RPMI7951 (cell line): ENCODE results near the gene GOLGA6L2. TPM values are rescaled to one million over a fixed set of nuclear protein-coding genes. Genes with fewer than 3 reads are reported as not detected.
A peak's percentile ranks its signal among the peaks of the same experiment; 100 is the strongest.
"Not testable (repeated sequence)": the region's sequence is repeated elsewhere in the genome, so short reads cannot be mapped to it uniquely, and the experiment has no call there.

Experiments
- DNase-seq: peaks from one replicate; pipeline ENCODE4 v3.0.0-alpha.2; 2012; ENCODE audit warnings: low read depth
- total RNA-seq: library from RNA; depleted of rRNA; stranded (reverse); fragments of >200 nt; shearing (Covaris generic); gene quantifications from 2 replicates; pipeline ENCODE4 v1.2.3, GENCODE V29; 2014

The GOLGA6L2 gene
- total RNA-seq, 1 experiment from 2014 or later, result not detected

DNA sequence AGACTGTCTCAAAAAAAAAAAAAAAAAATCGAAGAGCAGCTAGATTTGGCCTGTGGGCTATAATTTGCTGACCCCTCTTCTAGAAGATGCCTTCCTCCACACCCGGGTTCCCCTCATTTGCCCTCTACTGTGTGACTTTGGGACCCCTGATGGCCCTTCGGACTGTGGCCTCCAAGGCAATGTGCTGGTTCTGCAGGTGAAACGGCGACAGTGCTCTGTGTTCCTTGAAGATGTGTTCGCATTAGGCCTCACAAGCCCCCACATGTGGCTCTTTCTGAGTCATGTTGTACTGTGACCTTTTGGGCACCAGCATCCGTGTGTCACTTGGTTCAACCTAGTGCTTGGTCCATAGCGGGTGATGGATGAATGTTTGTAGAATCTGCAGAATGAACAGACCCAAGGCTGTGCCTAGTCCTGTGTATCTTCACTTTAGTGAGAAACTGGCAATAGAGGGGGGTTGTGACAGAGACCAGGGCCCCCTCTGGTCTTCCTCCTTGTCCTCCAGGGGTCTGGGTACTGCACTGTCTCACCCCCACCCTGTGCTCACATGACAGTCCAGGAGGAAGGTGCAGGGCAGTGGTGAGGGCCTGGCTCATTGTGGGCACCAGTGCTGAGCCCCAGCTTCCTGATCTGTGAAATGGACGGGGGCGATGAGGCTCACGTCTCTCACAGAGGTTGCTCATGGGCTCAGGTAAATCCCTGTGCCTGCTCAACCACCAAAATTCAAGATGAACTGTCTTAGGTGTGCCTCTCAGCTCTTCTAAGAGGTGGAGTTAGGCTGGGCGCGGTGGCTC lies 22.7 kb downstream of the GOLGA6L2 start:
- DNase-seq, result no peak

- DNase-seq, result peak; percentile 79
Measured at GRCh38 chr15:23422946-23423708, 23.9 kb downstream of the GOLGA6L2 start.

DNA sequence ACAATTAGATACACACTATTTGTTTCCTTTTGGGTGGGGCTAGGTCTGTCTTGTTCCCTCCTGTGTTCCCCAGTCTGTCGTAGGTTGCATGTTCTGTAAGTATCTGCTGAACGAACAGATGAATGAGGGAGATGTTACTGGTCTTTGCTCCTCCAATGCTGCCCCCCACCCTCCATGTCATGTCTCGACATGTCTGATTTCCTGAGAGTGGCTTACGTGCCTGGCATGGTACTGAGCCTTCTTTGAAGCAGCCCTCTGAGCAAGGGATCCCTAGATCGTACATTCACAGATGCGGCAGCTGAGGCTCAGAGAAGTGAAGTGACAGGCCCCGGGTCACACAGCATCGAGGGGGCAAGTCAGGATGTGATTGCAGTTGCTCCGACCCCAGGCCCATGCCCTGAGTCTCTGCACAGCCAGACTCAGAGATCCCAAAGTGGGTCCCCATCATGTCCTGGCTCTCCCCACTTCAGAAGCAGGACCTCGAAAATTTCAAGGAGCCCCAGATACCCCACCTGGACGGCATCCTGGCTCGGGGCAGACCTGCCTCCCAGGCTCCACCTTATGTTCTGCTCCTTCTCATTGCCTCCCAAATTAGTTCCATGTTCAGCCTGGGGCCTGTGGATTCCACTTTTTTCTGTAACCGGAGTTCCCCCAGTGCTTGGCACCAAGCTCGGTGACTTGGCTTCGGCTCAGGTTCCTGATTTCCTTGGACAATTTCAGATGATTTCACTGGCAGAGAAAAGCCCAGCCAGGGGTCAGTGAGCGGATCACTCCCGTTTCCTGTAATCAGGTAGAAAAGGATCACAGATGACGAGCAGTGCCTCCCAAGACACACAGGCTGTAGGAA lies 24.7 kb downstream of the GOLGA6L2 start:
- peak; percentile 81 for DNase-seq

DNA sequence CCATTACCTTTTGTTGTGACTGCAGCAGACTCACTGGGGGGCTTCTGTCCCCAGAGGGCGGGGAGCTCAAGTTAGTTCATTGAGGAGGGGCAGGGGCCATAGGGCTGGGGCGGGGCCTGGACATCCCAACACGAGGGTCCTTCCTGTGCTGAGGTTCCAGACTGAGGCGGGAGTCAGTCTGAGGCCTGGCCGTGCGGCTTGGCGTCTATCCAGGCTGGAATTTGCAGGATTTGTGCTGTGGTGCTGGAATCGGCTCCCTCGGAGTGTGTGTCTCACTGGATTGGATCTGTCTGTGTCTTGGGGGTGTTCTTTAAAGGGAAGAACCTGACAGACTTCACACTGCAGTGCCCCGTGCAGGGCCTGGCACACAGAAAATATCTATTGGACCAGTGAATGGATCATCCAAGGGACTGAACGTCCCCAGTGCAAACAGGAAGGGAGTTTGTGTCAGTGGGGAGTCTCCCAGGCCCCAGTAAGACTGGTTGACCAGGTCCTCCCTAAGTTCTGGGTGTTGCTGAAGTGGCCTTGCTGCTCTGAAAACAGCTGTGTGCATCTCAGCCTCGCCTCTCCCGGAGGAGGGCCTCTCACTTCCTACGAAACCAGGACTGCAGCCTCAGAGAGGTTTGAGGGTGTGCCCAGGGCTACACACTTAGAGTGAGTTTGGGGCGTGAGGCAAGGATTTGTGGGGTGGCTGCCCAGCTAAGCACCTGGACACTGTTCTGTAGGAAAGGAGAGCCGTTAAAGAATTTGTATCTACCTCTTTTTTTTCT lies 26.1 kb downstream of the GOLGA6L2 start:
- DNase-seq, result peak; percentile 69

- no peak for DNase-seq
Measured at GRCh38 chr15:23416349-23417276, 30.4 kb downstream of the GOLGA6L2 start.

DNA sequence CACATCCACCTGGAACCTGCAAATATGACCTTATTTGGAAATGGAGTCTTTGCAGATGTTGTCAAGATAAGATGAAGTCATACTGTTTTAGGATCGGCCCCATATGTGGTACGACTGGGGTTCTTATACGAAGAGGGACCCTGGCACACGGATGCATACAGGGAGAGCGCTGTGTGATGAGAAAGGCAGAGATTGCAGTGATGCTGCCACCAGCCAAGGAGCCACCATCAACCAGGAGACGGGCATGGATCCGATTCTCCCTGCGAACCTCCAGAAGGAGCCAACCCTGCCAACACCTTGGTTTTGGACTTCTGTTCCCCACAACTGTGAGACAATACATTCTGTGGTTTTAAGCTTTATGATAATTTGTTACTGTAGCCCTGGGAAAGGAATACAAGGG lies 31.2 kb downstream of the GOLGA6L2 start:
- DNase-seq, result not testable (repeated sequence)

DNA sequence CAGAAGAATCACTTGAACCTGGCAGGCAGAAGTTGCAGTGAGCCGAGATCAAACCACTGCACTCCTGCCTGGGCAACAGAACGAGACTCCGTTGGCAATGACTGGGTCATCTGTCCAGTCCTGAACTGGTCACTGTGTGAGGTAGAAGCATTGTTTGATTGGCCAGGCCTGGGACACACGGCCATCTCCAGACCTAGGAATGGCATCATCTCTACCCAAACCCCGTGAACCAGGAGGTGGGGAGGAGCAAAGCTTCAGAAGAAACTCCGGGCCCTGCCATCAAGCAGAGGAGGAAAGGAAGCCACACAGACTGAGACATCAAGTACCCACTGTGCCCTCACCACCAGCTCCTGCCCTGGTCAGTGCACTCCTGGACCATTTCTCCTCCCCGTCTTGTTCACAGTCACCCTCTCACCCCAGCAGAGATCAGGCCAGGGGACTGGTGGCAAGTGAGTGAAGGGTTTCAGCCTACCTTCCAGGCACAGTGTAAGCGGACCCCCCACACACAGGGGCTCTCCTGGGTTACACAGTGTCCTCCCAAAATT lies 31.6 kb downstream of the GOLGA6L2 start:
- no peak for DNase-seq

DNA sequence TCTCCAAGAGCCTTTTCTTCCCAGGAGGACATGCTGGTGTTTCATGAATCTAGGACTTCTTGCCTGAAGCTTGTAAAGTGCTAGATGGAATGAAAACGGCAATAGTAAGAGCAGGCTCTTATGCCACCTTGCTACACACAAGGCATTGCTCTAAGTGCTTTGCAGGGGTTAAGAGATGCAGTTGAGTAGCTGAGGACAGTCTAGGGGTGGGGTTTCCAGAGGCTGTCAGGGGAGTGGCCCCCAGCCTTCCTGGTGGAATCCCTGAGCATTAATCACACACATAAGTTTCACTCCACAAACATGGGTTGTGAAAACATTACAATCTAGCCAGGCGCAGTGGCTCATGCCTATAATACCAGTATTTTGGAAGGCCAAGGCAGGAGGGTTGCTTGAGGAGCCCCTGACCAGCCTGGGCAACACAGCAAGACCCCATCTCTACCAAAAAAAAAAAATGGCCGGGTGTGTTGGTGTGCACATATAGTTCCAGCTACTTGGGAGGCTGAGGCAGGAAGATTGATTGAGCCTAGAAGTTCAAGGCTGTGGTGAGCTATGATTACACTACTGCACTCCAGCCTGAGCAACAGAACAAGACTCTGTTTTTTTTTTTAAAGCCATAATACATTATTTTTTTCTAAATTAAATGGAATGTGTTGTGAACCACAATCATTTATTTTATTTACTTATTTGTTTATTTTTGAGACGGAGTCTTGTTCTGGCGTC lies 34.0 kb downstream of the GOLGA6L2 start:
- not testable (repeated sequence) for DNase-seq

- no peak for DNase-seq
Measured at GRCh38 chr15:23411841-23412240, 35.2 kb downstream of the GOLGA6L2 start.

GRCh38 chr15:23403550-23403949 lies 43.5 kb downstream of the GOLGA6L2 start:
- no peak for DNase-seq

- no peak for DNase-seq
Measured at GRCh38 chr15:23402544-23402943, 44.5 kb downstream of the GOLGA6L2 start.

- DNase-seq, result no peak
Measured at GRCh38 chr15:23402140-23402539, 44.9 kb downstream of the GOLGA6L2 start.

DNA sequence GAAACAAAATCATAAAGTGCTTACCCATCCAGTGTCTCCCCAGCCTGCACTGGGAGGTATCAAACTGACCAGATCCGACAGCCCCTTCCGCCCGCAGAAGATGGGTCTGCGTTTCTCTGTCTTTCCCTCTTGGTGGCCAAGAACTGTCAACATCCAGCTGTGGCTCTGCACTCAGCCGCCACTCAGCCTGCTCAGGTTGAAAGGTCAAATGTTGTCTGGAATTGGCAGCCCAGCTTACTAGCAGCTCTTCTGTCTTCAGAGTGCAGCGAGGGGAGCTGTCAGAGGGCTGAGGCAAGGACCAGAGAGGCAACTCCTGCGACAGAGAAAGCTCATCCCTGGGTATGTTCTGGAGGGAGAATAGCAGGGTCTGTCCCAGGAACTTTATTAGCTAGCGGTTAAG lies 45.4 kb downstream of the GOLGA6L2 start:
- DNase-seq, result no peak

DNA sequence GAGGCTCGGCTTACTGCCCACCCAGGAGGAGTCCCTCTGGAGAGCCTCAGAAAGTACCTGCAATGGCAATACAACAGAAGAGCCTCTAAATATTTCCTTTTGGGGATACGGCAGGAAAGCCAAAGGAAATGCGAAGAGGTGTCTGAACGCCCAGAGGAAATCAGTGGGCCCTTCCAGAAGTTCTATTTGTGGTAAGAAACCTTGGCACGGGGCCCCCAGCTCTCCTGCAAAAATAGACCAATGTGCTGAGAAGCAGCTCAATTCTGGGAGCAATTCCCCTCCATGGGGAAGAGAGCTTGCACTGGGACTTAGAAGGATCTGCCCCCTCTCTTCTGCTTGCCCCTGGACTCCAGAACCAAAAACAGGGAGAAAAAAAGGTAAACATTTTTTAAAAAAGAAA lies 47.8 kb downstream of the GOLGA6L2 start:
- not testable (repeated sequence) for DNase-seq

GRCh38 chr15:23398357-23398756 lies 48.7 kb downstream of the GOLGA6L2 start:
- not testable (repeated sequence) for DNase-seq

GRCh38 chr15:23397779-23398178 lies 49.3 kb downstream of the GOLGA6L2 start:
- peak; percentile 65 for DNase-seq

DNA sequence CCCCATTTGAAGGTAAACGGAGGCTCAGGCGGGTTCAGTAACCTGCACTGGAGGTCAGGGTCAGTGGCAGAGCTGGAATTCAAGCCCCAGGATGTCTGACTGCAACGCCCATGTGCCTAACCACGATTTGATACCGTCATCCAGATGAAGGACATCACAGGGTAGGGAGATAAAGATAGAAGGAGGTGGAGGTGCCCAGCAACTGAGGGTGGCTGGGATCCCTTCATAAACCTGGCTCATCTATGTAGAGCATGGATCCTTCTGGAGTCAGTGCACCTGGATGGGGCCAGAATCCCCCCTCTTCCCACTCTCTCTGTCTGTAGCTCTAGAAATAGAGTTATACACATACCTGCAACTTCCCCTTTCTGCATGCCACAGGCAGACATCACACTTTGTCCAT lies 51.2 kb downstream of the GOLGA6L2 start:
- DNase-seq, result no peak

DNA sequence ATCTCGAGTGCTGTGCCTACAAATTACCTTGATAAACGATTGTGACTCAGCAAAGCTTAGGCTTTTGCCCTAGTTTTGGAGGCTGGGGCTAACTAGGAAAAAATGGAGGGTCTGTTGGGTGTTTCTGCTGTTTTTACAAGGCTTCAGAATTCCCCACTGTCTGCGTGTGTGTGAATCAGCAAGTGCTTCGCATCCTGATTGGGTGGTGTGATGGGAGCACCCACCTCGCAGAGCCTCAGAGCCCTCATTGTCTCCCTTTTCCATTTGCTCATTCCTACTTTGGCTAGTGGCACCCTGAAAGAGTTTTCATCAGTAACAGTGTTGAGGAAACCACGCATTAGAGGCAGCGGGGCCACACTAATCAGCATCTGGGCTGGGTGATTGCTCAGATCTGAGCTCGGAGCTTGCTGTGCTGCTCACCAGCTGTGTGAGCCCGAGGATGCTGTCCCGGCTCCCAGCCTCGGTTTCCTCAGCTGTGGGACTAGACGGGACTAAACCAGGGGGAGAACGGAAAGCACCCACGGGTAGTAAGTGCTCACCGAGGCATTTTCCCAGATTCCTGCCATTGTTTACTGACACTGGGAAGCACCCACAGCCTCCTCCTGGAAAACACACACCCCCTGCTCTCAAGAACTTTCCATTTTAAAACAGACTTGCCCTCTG lies 51.9 kb downstream of the GOLGA6L2 start:
- peak; percentile 62 for DNase-seq
